A549 (cell line): ENCODE results near the gene DENND6A. TPM values are rescaled to one million over a fixed set of nuclear protein-coding genes. Genes with fewer than 3 reads are reported as not detected.
A peak's percentile ranks its signal among the peaks of the same experiment; 100 is the strongest.

Source experiments
- ATAC-seq, 2 experiments: fragments of 200-7000 bp in 1 of 2; fragments of >200 bp in 1 of 2; cut with Nextera tagmentation in 1 of 2; cut with Tn5 transposase in 1 of 2; 3 replicates each; pipeline versions ENCODE4 v1.8.0 to v1.9.1; 2018 to 2020; ENCODE audit warnings: mild to moderate bottlenecking in 1 of 2, moderate library complexity in 1 of 2
- CTCF ChIA-PET: fragments of 300-600 bp; sonication (Branson Sonifier 250); formaldehyde crosslinking; extraction: SDS; loops from one replicate; lab custom pipeline; 2021; ENCODE audit warnings: antibody characterized with exemption, inconsistent platforms; lab: Yijun Ruan, JAX
- POLR2A ChIA-PET: fragments of 350-600 bp; formaldehyde crosslinking; extraction: SDS; loops from one replicate; lab custom pipeline; 2021; ENCODE audit warnings: antibody characterized with exemption, inconsistent platforms; lab: Yijun Ruan, JAX
- DNase-seq, 2 experiments: peaks; one replicate each; pipeline versions ENCODE4 v3.0.0 to v3.0.0-alpha.2; 2011 to 2016; ENCODE audit warnings: low read depth in 1 of 2, low spot score in 1 of 2
- FAIRE-seq: peaks from 2 replicates; lab custom pipeline; 2011; peaks lifted over from hg19 to GRCh38; lab: Jason Lieb, UNC
- H3K27ac ChIP-seq, 2 experiments: fragments of >200 bp; sonication (Bioruptor Twin); formaldehyde crosslinking; 3 replicates each; pipeline ENCODE4 v1.5.1; 2016 to 2017
- H3K4me1 ChIP-seq: fragments of >200 bp; sonication (Bioruptor Twin); formaldehyde crosslinking; 3 replicates; pipeline ENCODE4 v1.6.1; 2016
- H3K4me2 ChIP-seq: fragments of >200 bp; sonication (Bioruptor Twin); formaldehyde crosslinking; 3 replicates; pipeline ENCODE4 v1.6.1; 2016
- H3K4me3 ChIP-seq: fragments of >200 bp; sonication (Bioruptor Twin); formaldehyde crosslinking; 3 replicates; pipeline ENCODE4 v1.5.1; 2016
- H3K9me3 ChIP-seq: fragments of >200 bp; sonication (Bioruptor Twin); formaldehyde crosslinking; 3 replicates; pipeline ENCODE4 v1.6.1; 2016
- CBX8 ChIP-seq: fragments of 200-600 bp; sonication (generic); IDR thresholded peaks from 2 replicates; pipeline ENCODE4 v1.6.1; 2016
- CHD4 ChIP-seq: fragments of 200-600 bp; sonication (generic); IDR thresholded peaks from 2 replicates; pipeline ENCODE4 v1.6.1; 2016; ENCODE audit warnings: antibody characterized with exemption, mild to moderate bottlenecking, borderline replicate concordance
- E2F6 ChIP-seq: IDR thresholded peaks from 2 replicates; pipeline ENCODE4 v1.6.1; 2012; ENCODE audit warnings: low read depth, borderline replicate concordance
- EHMT2 ChIP-seq: fragments of 200-600 bp; sonication (generic); IDR thresholded peaks from 2 replicates; pipeline ENCODE4 v1.6.1; 2016; ENCODE audit warnings: antibody characterized with exemption, low read depth, mild to moderate bottlenecking, moderate library complexity
- EP300 ChIP-seq, 2 experiments: fragments of >200 bp; sonication (Bioruptor Twin); formaldehyde crosslinking; IDR thresholded peaks; 2 replicates in 1 of 2; 3 replicates in 1 of 2; pipeline ENCODE4 v1.6.1; 2016 to 2017
- ESRRA ChIP-seq: fragments of 150-350 bp; IDR thresholded peaks from 2 replicates; pipeline ENCODE4 v1.6.1; 2014; ENCODE audit warnings: mild to moderate bottlenecking, low read length, borderline replicate concordance
- GATA3 ChIP-seq: IDR thresholded peaks from 2 replicates; pipeline ENCODE4 v1.6.1; 2012; ENCODE audit warnings: borderline replicate concordance
- HES2 ChIP-seq: fragments of >200 bp; sonication (Bioruptor Twin); formaldehyde crosslinking; IDR thresholded peaks from 2 replicates; pipeline ENCODE4 v1.6.1; 2016
- HMGXB4 ChIP-seq: fragments of 250-450 bp; sonication (Bioruptor Pico); IDR thresholded peaks from 2 replicates; pipeline ENCODE4 v1.5.0; 2021; ENCODE audit warnings: mild to moderate bottlenecking, moderate library complexity, borderline replicate concordance
- HOXB13 ChIP-seq: fragments of 250-450 bp; sonication (Bioruptor Pico); IDR thresholded peaks from 2 replicates; pipeline ENCODE4 v1.5.0; 2020; ENCODE audit warnings: low read depth, mild to moderate bottlenecking, moderate library complexity
- HOXB5 ChIP-seq: fragments of 250-450 bp; sonication (Bioruptor Pico); IDR thresholded peaks from 2 replicates; pipeline ENCODE4 v1.5.0; 2020; ENCODE audit warnings: mild to moderate bottlenecking, moderate library complexity
- JUNB ChIP-seq: fragments of >200 bp; sonication (Bioruptor Twin); formaldehyde crosslinking; IDR thresholded peaks from 2 replicates; pipeline ENCODE4 v1.6.1; 2016
- KDM1A ChIP-seq: fragments of 200-600 bp; sonication (generic); IDR thresholded peaks from 2 replicates; pipeline ENCODE4 v1.6.1; 2016; ENCODE audit warnings: low read depth, mild to moderate bottlenecking
- MAFK ChIP-seq: fragments of 450-650 bp; IDR thresholded peaks from 2 replicates; pipeline ENCODE4 v1.6.1; 2014; ENCODE audit not compliant: partially characterized antibody
- MAX ChIP-seq: IDR thresholded peaks from 2 replicates; pipeline ENCODE4 v1.6.1; 2012
- NPAS2 ChIP-seq: fragments of 250-450 bp; sonication (Bioruptor Pico); IDR thresholded peaks from 2 replicates; pipeline ENCODE4 v1.8.0; 2022; ENCODE audit warnings: mild to moderate bottlenecking, moderate library complexity, borderline replicate concordance
- PBX3 ChIP-seq: IDR thresholded peaks from 2 replicates; pipeline ENCODE4 v1.6.1; 2012
- POLR2A ChIP-seq: IDR thresholded peaks from 2 replicates; pipeline ENCODE4 v1.6.1; 2012; ENCODE audit warnings: mild to moderate bottlenecking, low read length
- RAD21 ChIP-seq, 2 experiments: fragments of >200 bp in 1 of 2; sonication (Bioruptor Twin) in 1 of 2; formaldehyde crosslinking in 1 of 2; IDR thresholded peaks in 1 of 2; conservative IDR thresholded peaks in 1 of 2; 2 replicates in 1 of 2; 3 replicates in 1 of 2; pipeline ENCODE4 v1.6.1; 2012 to 2018; ENCODE audit warnings: inconsistent platforms in 1 of 2
- REST ChIP-seq: fragments of 200-600 bp; sonication (generic); IDR thresholded peaks from 2 replicates; pipeline ENCODE4 v1.6.1; 2016; ENCODE audit warnings: antibody characterized with exemption, mild to moderate bottlenecking, moderate library complexity
- RFX5 ChIP-seq: fragments of 450-650 bp; IDR thresholded peaks from 2 replicates; pipeline ENCODE4 v1.7.1; 2014; ENCODE audit warnings: antibody characterized with exemption, mild to moderate bottlenecking, moderate library complexity
- SMC3 ChIP-seq: fragments of >200 bp; sonication (Bioruptor Twin); formaldehyde crosslinking; IDR thresholded peaks from 3 replicates; pipeline ENCODE4 v1.6.1; 2018; ENCODE audit warnings: inconsistent platforms
- TFCP2L1 ChIP-seq: fragments of 250-450 bp; sonication (Bioruptor Pico); IDR thresholded peaks from 2 replicates; pipeline ENCODE4 v1.5.0; 2021; ENCODE audit warnings: mild to moderate bottlenecking
- USF2 ChIP-seq: fragments of 450-650 bp; IDR thresholded peaks from 2 replicates; pipeline ENCODE4 v1.6.1; 2014; ENCODE audit warnings: antibody characterized with exemption
- ZC3H11A ChIP-seq: fragments of 450-650 bp; IDR thresholded peaks from 2 replicates; pipeline ENCODE4 v1.6.1; 2014; ENCODE audit warnings: antibody characterized with exemption, mild to moderate bottlenecking
- ZSCAN20 ChIP-seq: fragments of 250-450 bp; sonication (Bioruptor Pico); IDR thresholded peaks from 2 replicates; pipeline ENCODE4 v1.8.0; 2022; ENCODE audit warnings: mild to moderate bottlenecking, moderate library complexity
- WGBS: methylation state at CpG from one replicate; pipeline ENCODE4 v1.1.6; 2017; ENCODE audit errors: missing lambda C conversion rate; 5-methylcytosine and 5-hydroxymethylcytosine counted together
- polyA plus RNA-seq, 4 experiments: library from polyadenylated mRNA; depleted of rRNA in 3 of 4; stranded (reverse); fragments of >200 nt; fragmentation: RNase III in 1 of 4; extraction: RNeasy Plus Mini Kit Qiagen cat#74134 plus additional on column Dnase treatment in 1 of 4; gene quantifications; 2 replicates in 3 of 4; 3 replicates in 1 of 4; pipeline ENCODE4 v1.2.3, GENCODE V29; 2011 to 2017

Gene DENND6A
- polyA plus RNA-seq, 2 of the 4 experiments (the other 2 are of a cell fraction): 5.4 to 18.1 TPM

GRCh38 chr3:57598765-57599360 lies 94.0 kb downstream of the DENND6A start:
- WGBS: 85% methylated on average over 5 of the region's 5 CpGs
- DNase-seq: no peak
- Histone ChIP-seq H3K9me3 (no peaks in the 10 kb centered on the region), H3K27ac (peak overlapping the region; percentile 88 to 96), H3K4me2 (peak overlapping the region; percentile 71), H3K4me1 (peaks cover 15% of the 10 kb centered on the region; the same call in 2 of the 3 replicates), H3K4me3 (peak overlapping the region; percentile 66)
- no peak for TF ChIP-seq CBX8
- no peak for TF ChIP-seq POLR2A
- TF ChIP-seq MAX: no peak
- no peak for TF ChIP-seq E2F6
- TF ChIP-seq EP300 (IDR thresholded peaks at IDR 0.05): no peak
- no peak for TF ChIP-seq CHD4
- ChIA-PET CTCF (interaction anchor here (0.6 kb wide), 2 partner anchors 243 to 259 kb away, joined by 3 to 5 read pairs; no protein-coding TSS in a partner anchor), POLR2A (no interaction called here)
- FAIRE-seq: no peak
- no peak for ATAC-seq

GRCh38 chr3:57597127-57597923 lies 95.6 kb downstream of the DENND6A start, which contains the start of gene ARF4:
ARF4 (minus strand) TSS chr3:57597344; CDS start chr3:57597140, 204 bp downstream.
- WGBS: 2% methylated on average over 40 of the region's 67 CpGs
- peak; percentile 94 for ATAC-seq
- POLR2A ChIA-PET: interaction anchor here (0.5 to 2.7 kb wide), 8 partner anchors 31 to 916 kb away, joined by 3 to 17 read pairs (median 3); partner anchors contain the start of genes DENND6A, PDE12 and SLMAP
- TF ChIP-seq JUNB (no peak), HMGXB4 (CRISPR knock-in tag) (no peak), CBX8 (no peak), RAD21 (conservative IDR thresholded peaks at IDR 0.05 in 1 of 2, IDR thresholded peaks at IDR 0.05 in 1 of 2) (no peak), MAFK (peak; percentile 93), MAX (peak; percentile 89), PBX3 (no peak), NPAS2 (CRISPR knock-in tag) (no peak), HOXB13 (no peak), EHMT2 (no peak), ZC3H11A (no peak), HES2 (no peak), ZSCAN20 (CRISPR knock-in tag) (no peak), USF2 (no peak), GATA3 (no peak; the same call in 1 of the 2 replicates), REST (no peak), KDM1A (no peak), RFX5 (0 out of 2 replicates have a peak, but pooled peaks have one; percentile 26), ESRRA (no peak), SMC3 (no peak), CHD4 (no peak), TFCP2L1 (CRISPR knock-in tag) (no peak), HOXB5 (CRISPR knock-in tag) (0 out of 2 replicates have a peak, but pooled peaks have one; percentile 61)

More at GRCh38 chr3:57597127-57597923, 95.6 kb downstream of the DENND6A start, which contains the start of gene ARF4:
- CTCF ChIA-PET: interaction anchor here (1.2 to 1.3 kb wide), 2 partner anchors 19 to 259 kb away, joined by 3 to 6 read pairs; no protein-coding TSS in a partner anchor
- Histone ChIP-seq H3K4me3 (peak within 1 kb of the TSS; percentile 84), H3K27ac (peak within 1 kb of the TSS; percentile 89 to 96), H3K4me1 (peaks cover 21% of the 10 kb centered on the region; the same call in 2 of the 3 replicates), H3K4me2 (peak within 1 kb of the TSS; percentile 74), H3K9me3 (no peaks in the 10 kb centered on the region)
- DNase-seq: peak; percentile 96 to 99
- no peak for FAIRE-seq
